GM18867 (cell line): Measurements from ENCODE around the gene C3orf38.
"Not testable (repeated sequence)": the region's sequence is repeated elsewhere in the genome, so short reads cannot be mapped to it uniquely, and the experiment has no call there.

Experiments used
- ATAC-seq: cut with Tn5 transposase; IDR thresholded peaks from one replicate; pipeline ENCODE4 v1.9.1; 2021; ENCODE audit warnings: mild to moderate bottlenecking, moderate library complexity; ENCODE audit not compliant: unreplicated experiment

C3orf38 gene

GRCh38 chr3:88149509-88150362, at the start of gene C3orf38:
C3orf38 (plus strand) TSS chr3:88149959; CDS start chr3:88150053, 94 bp downstream.
- ATAC-seq: peak; percentile 82

- peak; percentile 96 for ATAC-seq
Observed at GRCh38 chr3:88101142-88101541, 48.6 kb upstream of the C3orf38 start.

- ATAC-seq: no peak
Observed at GRCh38 chr3:88105325-88105724, 44.4 kb upstream of the C3orf38 start.

- ATAC-seq: no peak
Observed at GRCh38 chr3:88112289-88112688, 37.5 kb upstream of the C3orf38 start.

- peak; percentile 89 for ATAC-seq
Observed at GRCh38 chr3:88113311-88114162, 36.2 kb upstream of the C3orf38 start.

- ATAC-seq: no peak
Observed at GRCh38 chr3:88114878-88115549, 34.7 kb upstream of the C3orf38 start.

- ATAC-seq: no peak
Observed at GRCh38 chr3:88117683-88118082, 32.1 kb upstream of the C3orf38 start.

- ATAC-seq: not testable (repeated sequence)
Observed at GRCh38 chr3:88118603-88119002, 31.2 kb upstream of the C3orf38 start.

- no peak for ATAC-seq
Observed at GRCh38 chr3:88123526-88123925, 26.2 kb upstream of the C3orf38 start.

- ATAC-seq: no peak
Observed at GRCh38 chr3:88131695-88132094, 18.1 kb upstream of the C3orf38 start.

GRCh38 chr3:88132894-88133293, 16.9 kb upstream of the C3orf38 start:
- no peak for ATAC-seq

- ATAC-seq: no peak
Observed at GRCh38 chr3:88133711-88134263, 16.0 kb upstream of the C3orf38 start.

GRCh38 chr3:88137836-88138235, 11.9 kb upstream of the C3orf38 start:
- no peak for ATAC-seq

- ATAC-seq: peak; percentile 28
Observed at GRCh38 chr3:88141458-88142083, 8.2 kb upstream of the C3orf38 start.

- ATAC-seq: peak; percentile 63
Observed at GRCh38 chr3:88142094-88142624, 7.6 kb upstream of the C3orf38 start.

GRCh38 chr3:88147261-88147660, 2.5 kb upstream of the C3orf38 start:
- no peak for ATAC-seq

- no peak for ATAC-seq
Observed at GRCh38 chr3:88148651-88149050, 1.1 kb upstream of the C3orf38 start.

GRCh38 chr3:88149101-88149508, 654 bp upstream of the C3orf38 start:
- peak; percentile 13 for ATAC-seq

- peak; percentile 40 for ATAC-seq
Observed at GRCh38 chr3:88150371-88150770, 612 bp downstream of the C3orf38 start.

- ATAC-seq: no peak
Observed at GRCh38 chr3:88150806-88151205, 1.0 kb downstream of the C3orf38 start.
